HG03159 (cell line): ENCODE data around the gene AGA.

Experiments
- ATAC-seq: cut with Tn5 transposase; IDR thresholded peaks from one replicate; pipeline ENCODE4 v1.9.1; 2021; ENCODE audit warnings: mild to moderate bottlenecking, moderate library complexity; ENCODE audit not compliant: unreplicated experiment

AGA gene

DNA sequence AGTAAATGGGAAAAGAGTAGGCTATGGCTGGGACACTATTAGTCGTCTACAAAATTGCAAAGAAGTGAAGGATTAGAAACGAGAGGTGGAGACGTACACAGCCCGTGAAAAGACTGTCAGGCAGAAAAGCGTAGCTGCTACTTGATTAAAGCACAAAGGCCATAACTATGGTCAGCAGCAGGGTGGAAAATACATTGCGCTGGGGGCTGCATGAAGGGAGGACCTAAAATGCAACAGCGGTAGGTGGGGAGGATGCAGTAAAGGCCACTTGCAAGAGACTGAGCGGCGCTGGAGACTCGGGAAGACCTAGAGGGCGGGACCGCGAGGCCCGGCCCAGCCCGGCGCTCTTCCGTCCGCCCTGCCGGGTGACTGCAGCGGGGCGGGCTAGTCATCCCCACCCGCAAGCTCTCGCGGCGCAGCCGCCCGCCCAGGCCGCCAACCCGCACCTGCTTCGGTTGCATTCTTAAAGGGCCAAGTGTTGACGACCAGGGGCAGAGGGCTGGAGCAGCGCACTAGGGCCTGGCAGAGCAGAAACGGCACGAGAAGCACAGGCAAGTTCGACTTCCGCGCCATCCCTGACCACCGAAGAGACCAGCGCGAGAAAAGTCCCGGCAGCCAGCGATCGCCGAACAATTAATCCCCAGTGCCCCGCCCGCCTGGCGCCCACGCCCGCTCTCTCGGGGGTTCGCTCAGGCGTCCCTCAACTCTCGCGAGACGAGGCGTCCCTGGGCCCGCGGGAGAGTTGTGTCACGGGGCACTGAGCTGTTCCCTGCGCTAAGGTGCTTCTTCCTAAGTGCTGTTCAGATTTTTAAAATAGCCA, at the start of gene AGA:
TSS of gene AGA (minus strand) at position 635 of the 820 bp plus-strand sequence. CDS start at position 573, 62 bp downstream.
- peak; percentile 86 for ATAC-seq

- ATAC-seq = no peak
Measured at GRCh38 chr4:177492022-177492421, 49.8 kb upstream of the AGA start.

GRCh38 chr4:177490769-177491168, 48.5 kb upstream of the AGA start:
- no peak for ATAC-seq

DNA sequence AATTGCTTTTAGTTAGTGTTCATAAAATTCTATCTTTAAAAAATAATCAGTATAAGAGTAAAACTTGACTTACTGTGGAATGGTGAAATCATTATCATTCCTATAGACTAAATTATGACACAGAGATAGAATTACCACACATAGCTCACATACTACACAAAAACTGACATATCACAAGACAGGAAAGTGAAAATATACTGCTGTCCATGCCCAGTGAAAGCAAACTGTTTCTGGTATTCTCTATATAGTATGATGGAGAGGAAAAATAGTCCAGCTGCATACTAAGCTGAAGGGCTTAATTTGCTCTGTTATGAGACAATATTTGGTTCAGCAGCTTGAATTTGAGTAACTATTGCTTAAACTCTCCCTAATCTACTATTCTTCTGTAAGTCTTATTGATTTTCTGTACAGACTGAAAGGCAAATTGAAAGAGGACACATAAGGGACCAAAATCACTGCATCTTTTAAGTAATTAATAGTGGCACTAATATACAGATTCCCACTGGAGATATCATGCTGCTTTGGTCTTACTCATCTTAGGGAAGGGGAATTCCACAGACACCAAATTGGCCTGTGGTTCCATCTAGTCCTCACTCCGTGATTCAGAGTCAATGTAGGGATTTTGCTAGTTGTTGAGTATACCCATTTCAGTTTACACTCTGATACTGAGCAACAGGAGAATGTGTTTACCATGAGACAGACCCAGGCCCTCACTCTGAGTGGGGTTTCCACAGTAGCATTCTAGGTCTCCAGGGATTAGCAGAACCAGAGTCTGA, 47.4 kb upstream of the AGA start:
- no peak for ATAC-seq

GRCh38 chr4:177487977-177488376, 45.7 kb upstream of the AGA start:
- ATAC-seq = no peak

- ATAC-seq = no peak
Measured at GRCh38 chr4:177485528-177485927, 43.3 kb upstream of the AGA start.

DNA sequence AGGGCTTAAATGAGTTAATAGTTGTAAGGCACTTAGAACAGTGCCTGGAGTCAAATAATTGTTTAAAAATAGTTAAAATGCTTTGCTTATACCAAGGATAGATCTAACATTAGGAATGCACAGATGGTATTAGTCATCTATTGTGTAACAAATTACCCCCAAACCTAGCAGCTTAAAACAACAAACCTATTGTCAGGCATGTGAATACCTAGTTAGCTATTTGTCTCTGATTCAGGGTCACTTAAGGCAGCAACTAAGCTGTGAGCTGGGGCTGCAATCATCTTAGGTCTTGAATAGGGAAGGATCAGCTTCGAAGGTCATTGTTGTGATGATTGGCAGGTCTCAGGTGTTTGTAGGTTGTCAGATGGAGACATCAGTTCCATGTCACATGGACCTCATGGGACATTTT, 42.4 kb upstream of the AGA start:
- ATAC-seq = no peak

DNA sequence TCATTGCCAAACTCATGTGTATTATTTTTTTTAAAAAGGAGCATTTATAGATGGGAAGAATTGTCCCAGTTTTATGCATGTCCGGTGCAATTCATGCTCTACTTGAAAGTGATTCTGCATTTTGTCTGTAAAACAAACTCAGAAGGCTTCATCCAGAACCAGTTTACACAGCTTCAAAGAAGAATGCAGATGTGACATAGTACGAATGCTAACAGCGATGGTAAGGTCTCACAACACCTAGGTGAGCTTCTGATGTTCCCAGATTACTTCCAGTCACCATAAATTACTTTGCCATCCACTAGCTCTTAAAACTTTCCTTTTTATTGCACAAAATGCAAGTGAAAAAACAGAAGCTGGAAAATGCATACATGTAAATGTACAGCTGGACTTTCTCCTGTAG, 41.5 kb upstream of the AGA start:
- ATAC-seq = no peak

DNA sequence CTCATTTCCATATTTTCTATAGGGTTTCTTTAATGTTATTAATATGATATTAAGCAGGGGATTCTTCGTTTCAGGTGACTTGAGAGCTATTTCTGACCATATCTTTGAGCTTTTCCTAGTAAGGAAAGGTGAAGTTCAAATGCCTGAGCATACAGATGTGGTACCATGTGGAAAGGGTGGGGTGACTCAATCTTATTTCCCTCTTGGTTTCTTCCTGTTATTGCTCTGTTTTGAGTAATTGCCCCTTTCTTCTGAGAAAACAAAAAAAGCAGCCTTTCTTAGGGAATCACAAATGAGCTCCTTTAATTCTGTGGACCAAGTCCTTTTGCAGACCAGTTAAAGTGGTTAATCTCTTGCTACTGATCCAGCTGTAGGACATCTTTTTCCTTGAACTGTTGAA, 41.0 kb upstream of the AGA start:
- ATAC-seq = no peak

DNA sequence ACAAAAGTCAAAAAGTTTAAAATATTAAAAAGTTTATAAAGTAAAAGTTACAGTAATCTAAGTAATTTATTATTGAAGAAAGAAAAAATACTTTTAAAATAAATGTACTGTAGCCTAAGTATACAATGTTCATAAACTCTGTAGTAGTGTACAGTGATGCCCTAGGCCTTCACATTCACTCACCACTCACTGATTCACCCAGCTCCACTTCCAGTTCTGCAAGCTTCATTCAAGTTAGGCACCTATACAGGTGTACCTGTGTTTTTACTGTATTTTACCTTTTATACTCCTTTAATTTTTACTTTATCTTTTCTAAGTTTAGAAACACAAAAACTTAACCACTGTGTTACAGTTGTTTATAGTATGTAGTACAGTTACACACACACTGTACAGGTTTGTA, 40.1 kb upstream of the AGA start:
- no peak for ATAC-seq

DNA sequence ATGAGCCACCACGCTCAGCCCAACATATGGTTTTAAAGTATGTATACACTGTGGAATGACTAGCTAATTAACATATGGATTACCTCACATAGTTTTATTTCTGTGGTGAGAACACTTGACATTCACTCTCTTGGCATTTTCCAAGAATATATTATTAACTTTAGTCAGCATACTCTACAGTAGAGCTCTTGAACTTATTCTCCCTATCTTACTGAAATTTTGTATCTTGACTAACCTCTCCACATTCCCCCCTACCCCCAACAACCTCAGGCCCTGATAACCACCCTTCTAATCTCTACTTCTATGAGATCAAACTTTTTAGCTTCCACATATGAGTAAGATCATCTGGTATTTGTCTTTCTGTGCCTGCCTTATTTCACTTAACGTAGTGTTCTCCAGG, 38.6 kb upstream of the AGA start:
- no peak for ATAC-seq

DNA sequence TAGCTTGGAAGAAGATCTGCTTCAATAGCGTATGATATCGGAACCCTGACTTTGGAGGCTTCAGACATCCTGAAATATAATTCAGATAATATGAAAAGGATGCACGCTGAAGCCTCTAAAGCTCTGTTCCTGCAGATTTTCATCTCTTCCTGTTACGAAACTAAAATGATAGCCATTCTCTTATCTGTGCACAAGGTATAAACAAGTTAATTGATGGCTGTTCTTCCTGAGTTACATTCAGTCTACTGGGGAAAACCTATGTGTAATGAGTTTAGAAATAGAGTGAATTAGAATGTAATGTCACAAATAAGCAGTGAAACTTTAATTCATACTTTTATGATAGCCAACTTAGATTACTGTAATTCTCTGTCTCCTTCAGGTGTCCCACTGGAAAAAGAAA, 36.8 kb upstream of the AGA start:
- ATAC-seq = no peak

GRCh38 chr4:177478496-177478895, 36.3 kb upstream of the AGA start:
- no peak for ATAC-seq

DNA sequence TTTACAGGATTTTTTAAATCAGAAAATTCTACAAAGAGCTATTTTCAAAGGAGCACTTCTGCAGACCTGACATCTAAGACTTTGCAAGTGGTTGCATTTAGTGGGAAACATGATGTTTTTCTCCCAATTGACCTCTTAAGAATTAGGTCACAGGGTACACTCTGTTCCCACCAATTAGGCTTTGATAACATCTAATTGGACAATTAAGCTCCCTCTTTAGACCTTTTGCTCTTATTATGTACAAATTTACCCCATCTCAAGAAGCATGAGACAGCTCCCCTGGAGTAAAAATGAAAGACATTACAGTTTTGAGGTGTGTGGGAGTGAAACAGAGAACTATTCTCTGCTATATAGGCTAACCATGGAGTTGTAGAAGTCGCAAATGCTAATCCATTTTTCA, 31.8 kb upstream of the AGA start:
- no peak for ATAC-seq

GRCh38 chr4:177464026-177464425, 21.8 kb upstream of the AGA start:
- no peak for ATAC-seq

GRCh38 chr4:177461606-177462005, 19.4 kb upstream of the AGA start:
- no peak for ATAC-seq

GRCh38 chr4:177460460-177460859, 18.2 kb upstream of the AGA start:
- ATAC-seq = no peak

DNA sequence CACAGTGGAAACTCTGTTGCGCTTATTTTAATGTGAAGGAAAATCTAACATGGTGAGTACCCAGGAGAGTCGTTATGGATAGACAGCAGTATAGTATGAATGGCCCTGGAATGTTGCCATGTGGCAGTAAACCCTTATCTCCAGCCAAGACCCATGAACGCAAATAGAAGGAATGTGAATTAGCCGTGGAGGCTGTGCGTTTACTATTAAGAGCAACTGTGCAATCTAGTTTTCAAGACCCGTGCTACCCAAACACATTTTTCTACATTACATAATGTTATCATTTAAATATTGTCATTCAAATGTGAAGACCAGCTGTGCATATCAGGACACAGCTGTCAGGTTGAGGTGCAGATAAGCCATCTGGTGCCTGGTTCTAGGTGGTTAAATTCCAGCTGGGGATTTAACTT, 13.3 kb upstream of the AGA start:
- ATAC-seq = no peak

DNA sequence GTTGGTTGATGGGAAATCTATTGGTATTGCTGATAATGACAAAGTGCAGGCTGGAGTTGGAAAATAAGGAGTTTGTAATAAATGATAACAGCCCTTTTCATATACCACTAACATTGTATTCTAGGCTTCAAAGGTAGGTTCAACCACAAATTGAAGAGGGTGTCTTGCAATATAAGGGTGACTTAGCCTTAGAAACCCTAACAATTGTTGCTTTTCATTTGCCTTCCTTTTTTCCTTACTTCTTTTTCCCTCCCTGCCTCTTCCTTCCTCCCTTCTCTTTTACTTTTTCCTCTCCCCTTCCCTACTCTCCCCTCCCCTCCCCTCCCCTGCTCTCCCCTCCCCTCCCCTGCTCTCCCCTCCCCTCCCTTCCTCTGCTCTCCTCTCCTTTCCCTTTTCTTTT, 10.9 kb upstream of the AGA start:
- no peak for ATAC-seq

- no peak for ATAC-seq
Measured at GRCh38 chr4:177451108-177451500, 8.9 kb upstream of the AGA start.

- ATAC-seq = no peak
Measured at GRCh38 chr4:177450426-177451107, 8.3 kb upstream of the AGA start.

DNA sequence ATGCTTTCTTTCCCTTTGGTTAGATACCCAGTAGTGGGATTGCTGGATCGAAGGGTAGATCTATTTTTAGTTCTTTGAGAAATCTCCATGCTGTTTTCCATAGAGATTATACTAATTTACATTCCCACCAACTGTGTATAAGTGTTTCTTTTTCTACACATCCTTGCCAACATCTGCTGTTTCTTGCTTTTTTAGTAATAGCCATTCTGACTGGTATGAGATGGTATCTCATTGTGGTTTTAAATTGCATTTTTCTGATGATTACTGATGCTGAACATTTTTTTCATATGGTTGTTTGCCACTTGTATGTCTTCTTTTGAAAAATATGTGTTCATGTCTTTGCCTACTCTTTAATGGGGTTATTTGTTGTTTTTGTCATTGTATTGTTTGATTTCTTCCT, 6.6 kb upstream of the AGA start:
- no peak for ATAC-seq
